Measurements from ENCODE around the gene MRPL1. TPM values are rescaled to one million over a fixed set of nuclear protein-coding genes. Genes with fewer than 3 reads are reported as not detected.
A peak's percentile ranks its signal among the peaks of the same experiment; 100 is the strongest.

Gene MRPL1
- total RNA-seq (2021; ENCODE audit: unreplicated experiment), result 18.3 TPM
- 8.8 TPM for polyA plus RNA-seq (2012; ENCODE audit: insufficient read length)
- percentile 71 among the genes with signal in this experiment for Bru-seq, nascent RNA
- BruChase-seq, experiment 1, labeled RNA remaining after a 2-hour chase, result percentile 57 among the genes with signal in this experiment
- BruChase-seq, experiment 2, labeled RNA remaining after a 6-hour chase, result percentile 57 among the genes with signal in this experiment
- long read RNA-seq, transcript MRPL1-201 (9 exons, 1,490 nt), result major isoform, 10 of 15 reads
- long read RNA-seq, partial matches to known transcripts, result 3 of 15 reads
- long read RNA-seq, other reads (novel, unspliced or antisense), result 2 of 15 reads

DNA sequence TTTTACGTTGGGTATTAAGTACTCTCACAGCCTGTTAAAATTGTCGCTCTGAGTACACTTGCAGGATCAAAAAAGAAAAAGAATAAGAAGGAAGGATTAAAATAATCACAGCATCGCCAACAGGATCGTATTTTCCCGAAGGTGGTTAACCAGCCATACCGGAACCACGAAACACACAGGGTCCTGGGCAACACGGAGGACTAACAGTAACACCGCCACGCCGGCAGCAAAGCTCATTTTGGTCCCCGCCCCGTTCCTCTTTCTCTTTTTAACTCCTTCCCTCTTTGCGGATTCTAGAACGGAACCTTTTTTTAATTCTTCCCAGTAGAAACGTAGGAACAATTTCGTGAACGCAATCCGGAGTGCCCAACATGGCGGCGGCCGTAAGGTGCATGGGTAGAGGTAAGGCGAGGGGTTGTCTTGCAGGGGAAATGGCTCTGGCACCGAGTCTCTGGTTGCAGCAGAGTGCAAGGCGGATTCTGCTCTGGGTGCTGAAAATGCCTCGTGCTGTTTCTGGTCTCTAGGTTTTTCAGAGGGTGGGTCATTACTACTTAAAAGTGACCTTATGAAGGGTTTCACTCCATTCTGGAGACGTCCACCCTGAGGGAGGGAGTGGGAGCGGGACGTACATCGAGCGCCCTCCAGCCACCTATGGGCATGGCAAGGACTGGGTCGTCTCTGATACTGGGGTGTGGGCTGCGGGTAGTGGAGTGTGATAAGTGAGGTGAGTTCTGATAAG is at the start of gene MRPL1:
Gene MRPL1 (plus strand): TSS at position 353 of the 739 bp plus-strand sequence. CDS start 19 bp downstream, at position 372.
- Histone ChIP-seq H3K4me3 (ENCODE audit: low read depth in 2 of 2, low read length in 2 of 2) (peak within 1 kb of the TSS; percentile 85 to 88), H3K27me3 (ENCODE audit: control insufficient read depth, insufficient read depth, low read length) (no peaks in the 10 kb centered on the region), H3K4me1 (ENCODE audit: control insufficient read depth, insufficient read depth, low read length) (no peaks in the 10 kb centered on the region), H3K27ac (ENCODE audit: low read length) (peak within 1 kb of the TSS; percentile 97), H3K36me3 (ENCODE audit: control insufficient read depth, insufficient read depth, low read length) (no peaks in the 10 kb centered on the region; the same call in 1 of the 2 replicates), H3K9me3 (ENCODE audit: control insufficient read depth, insufficient read depth, low read depth, low read length) (no peaks in the 10 kb centered on the region)
- intact Hi-C loops (cut with micrococcal nuclease; ENCODE audit: unreplicated experiment), result no loop called here
- peak; percentile 89; the same call in 1 of the 2 replicates for TF ChIP-seq SIN3A (IDR thresholded peaks at IDR 0.05; ENCODE audit: borderline replicate concordance, insufficient read depth, low read depth, low read length)
- TF ChIP-seq POLR2AphosphoS5 (IDR thresholded peaks at IDR 0.05; ENCODE audit: low read depth, low read length), result peak; percentile 82
- peak; percentile 65; the same call in 1 of the 2 replicates for TF ChIP-seq TCF7L2 (IDR thresholded peaks at IDR 0.05; ENCODE audit: low read depth, low read length)
- TF ChIP-seq CTCF (IDR thresholded peaks at IDR 0.05), result no peak; the same call in 1 of the 2 replicates
- TF ChIP-seq, protein P1, sequence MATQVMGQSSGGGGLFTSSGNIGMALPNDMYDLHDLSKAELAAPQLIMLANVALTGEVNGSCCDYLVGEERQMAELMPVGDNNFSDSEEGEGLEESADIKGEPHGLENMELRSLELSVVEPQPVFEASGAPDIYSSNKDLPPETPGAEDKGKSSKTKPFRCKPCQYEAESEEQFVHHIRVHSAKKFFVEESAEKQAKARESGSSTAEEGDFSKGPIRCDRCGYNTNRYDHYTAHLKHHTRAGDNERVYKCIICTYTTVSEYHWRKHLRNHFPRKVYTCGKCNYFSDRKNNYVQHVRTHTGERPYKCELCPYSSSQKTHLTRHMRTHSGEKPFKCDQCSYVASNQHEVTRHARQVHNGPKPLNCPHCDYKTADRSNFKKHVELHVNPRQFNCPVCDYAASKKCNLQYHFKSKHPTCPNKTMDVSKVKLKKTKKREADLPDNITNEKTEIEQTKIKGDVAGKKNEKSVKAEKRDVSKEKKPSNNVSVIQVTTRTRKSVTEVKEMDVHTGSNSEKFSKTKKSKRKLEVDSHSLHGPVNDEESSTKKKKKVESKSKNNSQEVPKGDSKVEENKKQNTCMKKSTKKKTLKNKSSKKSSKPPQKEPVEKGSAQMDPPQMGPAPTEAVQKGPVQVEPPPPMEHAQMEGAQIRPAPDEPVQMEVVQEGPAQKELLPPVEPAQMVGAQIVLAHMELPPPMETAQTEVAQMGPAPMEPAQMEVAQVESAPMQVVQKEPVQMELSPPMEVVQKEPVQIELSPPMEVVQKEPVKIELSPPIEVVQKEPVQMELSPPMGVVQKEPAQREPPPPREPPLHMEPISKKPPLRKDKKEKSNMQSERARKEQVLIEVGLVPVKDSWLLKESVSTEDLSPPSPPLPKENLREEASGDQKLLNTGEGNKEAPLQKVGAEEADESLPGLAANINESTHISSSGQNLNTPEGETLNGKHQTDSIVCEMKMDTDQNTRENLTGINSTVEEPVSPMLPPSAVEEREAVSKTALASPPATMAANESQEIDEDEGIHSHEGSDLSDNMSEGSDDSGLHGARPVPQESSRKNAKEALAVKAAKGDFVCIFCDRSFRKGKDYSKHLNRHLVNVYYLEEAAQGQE (IDR thresholded peaks at IDR 0.05; ENCODE audit: insufficient read depth in 1 of 2, low read depth in 2 of 2, low read length in 1 of 2), result no peak
- no TSS peak for BruUV-seq (replicated peaks)
- ATAC-seq (peak; percentile 96), DNase-seq (ENCODE audit: low read depth, low spot score) (peak; percentile 88)
- CTCF ChIA-PET, result no interaction called here
- in situ Hi-C loops (cut with HindIII; ENCODE audit: low pct_unique_long_range_greater_than_20kb, low sequenced_read_pairs), result no loop called here
- POLR2A ChIA-PET, result no interaction called here

- Histone ChIP-seq H3K9me3 (ENCODE audit: control insufficient read depth, insufficient read depth, low read depth, low read length) (no peaks in the 10 kb centered on the region), H3K27ac (ENCODE audit: low read length) (no peak overlapping the region), H3K27me3 (ENCODE audit: control insufficient read depth, insufficient read depth, low read length) (no peaks in the 10 kb centered on the region), H3K4me3 (ENCODE audit: low read depth in 2 of 2, low read length in 2 of 2) (no peak overlapping the region), H3K4me1 (ENCODE audit: control insufficient read depth, insufficient read depth, low read length) (peaks cover 6% of the 10 kb centered on the region; the same call in 1 of the 2 replicates), H3K36me3 (ENCODE audit: control insufficient read depth, insufficient read depth, low read length) (no peaks in the 10 kb centered on the region; the same call in 1 of the 2 replicates)
- no TSS peak for BruUV-seq (replicated peaks)
- in situ Hi-C loops (cut with HindIII; ENCODE audit: low pct_unique_long_range_greater_than_20kb, low sequenced_read_pairs), result no loop called here
- intact Hi-C loops (cut with micrococcal nuclease; ENCODE audit: unreplicated experiment), result no loop called here
- ChIA-PET POLR2A (no interaction called here), CTCF (no interaction called here)
- ATAC-seq, result no peak
- no peak for DNase-seq (ENCODE audit: low read depth, low spot score)
- no peak for TF ChIP-seq CTCF (IDR thresholded peaks at IDR 0.05)
- TF ChIP-seq, protein P1 (IDR thresholded peaks at IDR 0.05; ENCODE audit: insufficient read depth in 1 of 2, low read depth in 2 of 2, low read length in 1 of 2), result no peak
- no peak for TF ChIP-seq TCF7L2 (IDR thresholded peaks at IDR 0.05; ENCODE audit: low read depth, low read length)
- TF ChIP-seq POLR2AphosphoS5 (IDR thresholded peaks at IDR 0.05; ENCODE audit: low read depth, low read length), result no peak
- no peak for TF ChIP-seq SIN3A (IDR thresholded peaks at IDR 0.05; ENCODE audit: borderline replicate concordance, insufficient read depth, low read depth, low read length)
Observed at GRCh38 chr4:77815636-77816035, 47.0 kb upstream of the MRPL1 start.

Measured in Panc1 (cell line).